ENCODE measurements around the gene EGFL6.

- no peak for TF ChIP-seq EZH2phosphoT487 (IDR thresholded peaks at IDR 0.05; ENCODE audit: borderline replicate concordance, low read length)
- TF ChIP-seq, protein P1, sequence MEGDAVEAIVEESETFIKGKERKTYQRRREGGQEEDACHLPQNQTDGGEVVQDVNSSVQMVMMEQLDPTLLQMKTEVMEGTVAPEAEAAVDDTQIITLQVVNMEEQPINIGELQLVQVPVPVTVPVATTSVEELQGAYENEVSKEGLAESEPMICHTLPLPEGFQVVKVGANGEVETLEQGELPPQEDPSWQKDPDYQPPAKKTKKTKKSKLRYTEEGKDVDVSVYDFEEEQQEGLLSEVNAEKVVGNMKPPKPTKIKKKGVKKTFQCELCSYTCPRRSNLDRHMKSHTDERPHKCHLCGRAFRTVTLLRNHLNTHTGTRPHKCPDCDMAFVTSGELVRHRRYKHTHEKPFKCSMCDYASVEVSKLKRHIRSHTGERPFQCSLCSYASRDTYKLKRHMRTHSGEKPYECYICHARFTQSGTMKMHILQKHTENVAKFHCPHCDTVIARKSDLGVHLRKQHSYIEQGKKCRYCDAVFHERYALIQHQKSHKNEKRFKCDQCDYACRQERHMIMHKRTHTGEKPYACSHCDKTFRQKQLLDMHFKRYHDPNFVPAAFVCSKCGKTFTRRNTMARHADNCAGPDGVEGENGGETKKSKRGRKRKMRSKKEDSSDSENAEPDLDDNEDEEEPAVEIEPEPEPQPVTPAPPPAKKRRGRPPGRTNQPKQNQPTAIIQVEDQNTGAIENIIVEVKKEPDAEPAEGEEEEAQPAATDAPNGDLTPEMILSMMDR (IDR thresholded peaks at IDR 0.05; ENCODE audit: low read depth, low read length, poor library complexity, severe bottlenecking) = peak; percentile 67
Observed at GRCh38 chrX:13646154-13646549, 76.8 kb downstream of the EGFL6 start.

All from DOHH2 (cell line).